ENCODE results near the gene MED22. TPM values are rescaled to one million over a fixed set of nuclear protein-coding genes. Genes with fewer than 3 reads are reported as not detected.
"Not testable (repeated sequence)": the region's sequence is repeated elsewhere in the genome, so short reads cannot be mapped to it uniquely, and the experiment has no call there.

The MED22 gene
- total RNA-seq, 1 donor from 2014 or later: 11.3 TPM

GRCh38 chr9:133339641-133340040 lies 8.3 kb downstream of the MED22 start:
- no peak for DNase-seq (ENCODE audit: low read depth in 2 of 2)

- DNase-seq (ENCODE audit: low read depth in 2 of 2): peak; percentile 91 to 93
Measured at GRCh38 chr9:133335924-133336811, 11.8 kb downstream of the MED22 start, which contains the start of gene SURF6. SURF6 (minus strand) TSS chr9:133336188; CDS start chr9:133336132, 56 bp downstream.

GRCh38 chr9:133334888-133335287 lies 13.0 kb downstream of the MED22 start:
- DNase-seq (ENCODE audit: low read depth in 2 of 2): not testable (repeated sequence)

- DNase-seq (ENCODE audit: low read depth in 2 of 2): no peak
Measured at GRCh38 chr9:133334161-133334560, 13.8 kb downstream of the MED22 start.

- DNase-seq (ENCODE audit: low read depth in 2 of 2): no peak
Measured at GRCh38 chr9:133333566-133333965, 14.4 kb downstream of the MED22 start.

GRCh38 chr9:133333011-133333410 lies 14.9 kb downstream of the MED22 start:
- no peak for DNase-seq (ENCODE audit: low read depth in 2 of 2)

GRCh38 chr9:133332381-133332730 lies 15.6 kb downstream of the MED22 start:
- DNase-seq (ENCODE audit: low read depth in 2 of 2): no peak

GRCh38 chr9:133331641-133332380 lies 16.1 kb downstream of the MED22 start:
- DNase-seq (ENCODE audit: low read depth in 2 of 2): no peak

GRCh38 chr9:133331221-133331620 lies 16.7 kb downstream of the MED22 start:
- no peak for DNase-seq (ENCODE audit: low read depth in 2 of 2)

- DNase-seq (ENCODE audit: low read depth in 2 of 2): peak in 1 of 2 donors; percentile 25
Measured at GRCh38 chr9:133329306-133330156, 18.4 kb downstream of the MED22 start.

GRCh38 chr9:133327834-133328484 lies 20.0 kb downstream of the MED22 start:
- no peak for DNase-seq (ENCODE audit: low read depth in 2 of 2)

- not testable (repeated sequence) for DNase-seq (ENCODE audit: low read depth in 2 of 2)
Measured at GRCh38 chr9:133327021-133327420, 20.9 kb downstream of the MED22 start.

GRCh38 chr9:133323991-133324703 lies 23.8 kb downstream of the MED22 start:
- no peak for DNase-seq (ENCODE audit: low read depth in 2 of 2)

GRCh38 chr9:133323211-133323610 lies 24.7 kb downstream of the MED22 start:
- DNase-seq (ENCODE audit: low read depth in 2 of 2): no peak

- DNase-seq (ENCODE audit: low read depth in 2 of 2): no peak
Measured at GRCh38 chr9:133322701-133323100, 25.2 kb downstream of the MED22 start.

- DNase-seq (ENCODE audit: low read depth in 2 of 2): no peak
Measured at GRCh38 chr9:133321411-133321935, 26.5 kb downstream of the MED22 start.

- no peak for DNase-seq (ENCODE audit: low read depth in 2 of 2)
Measured at GRCh38 chr9:133320421-133320881, 27.5 kb downstream of the MED22 start.

GRCh38 chr9:133317551-133317950 lies 30.4 kb downstream of the MED22 start:
- not testable (repeated sequence) for DNase-seq (ENCODE audit: low read depth in 2 of 2)

GRCh38 chr9:133315997-133316396 lies 31.9 kb downstream of the MED22 start:
- no peak for DNase-seq (ENCODE audit: low read depth in 2 of 2)

- DNase-seq (ENCODE audit: low read depth in 2 of 2): no peak
Measured at GRCh38 chr9:133309608-133310007, 38.3 kb downstream of the MED22 start.

Measured in lung microvascular endothelial cell (primary cell).